ENCODE data around the gene OBSCN. TPM values are rescaled to one million over a fixed set of nuclear protein-coding genes. Genes with fewer than 3 reads are reported as not detected.

The OBSCN gene, protein sequence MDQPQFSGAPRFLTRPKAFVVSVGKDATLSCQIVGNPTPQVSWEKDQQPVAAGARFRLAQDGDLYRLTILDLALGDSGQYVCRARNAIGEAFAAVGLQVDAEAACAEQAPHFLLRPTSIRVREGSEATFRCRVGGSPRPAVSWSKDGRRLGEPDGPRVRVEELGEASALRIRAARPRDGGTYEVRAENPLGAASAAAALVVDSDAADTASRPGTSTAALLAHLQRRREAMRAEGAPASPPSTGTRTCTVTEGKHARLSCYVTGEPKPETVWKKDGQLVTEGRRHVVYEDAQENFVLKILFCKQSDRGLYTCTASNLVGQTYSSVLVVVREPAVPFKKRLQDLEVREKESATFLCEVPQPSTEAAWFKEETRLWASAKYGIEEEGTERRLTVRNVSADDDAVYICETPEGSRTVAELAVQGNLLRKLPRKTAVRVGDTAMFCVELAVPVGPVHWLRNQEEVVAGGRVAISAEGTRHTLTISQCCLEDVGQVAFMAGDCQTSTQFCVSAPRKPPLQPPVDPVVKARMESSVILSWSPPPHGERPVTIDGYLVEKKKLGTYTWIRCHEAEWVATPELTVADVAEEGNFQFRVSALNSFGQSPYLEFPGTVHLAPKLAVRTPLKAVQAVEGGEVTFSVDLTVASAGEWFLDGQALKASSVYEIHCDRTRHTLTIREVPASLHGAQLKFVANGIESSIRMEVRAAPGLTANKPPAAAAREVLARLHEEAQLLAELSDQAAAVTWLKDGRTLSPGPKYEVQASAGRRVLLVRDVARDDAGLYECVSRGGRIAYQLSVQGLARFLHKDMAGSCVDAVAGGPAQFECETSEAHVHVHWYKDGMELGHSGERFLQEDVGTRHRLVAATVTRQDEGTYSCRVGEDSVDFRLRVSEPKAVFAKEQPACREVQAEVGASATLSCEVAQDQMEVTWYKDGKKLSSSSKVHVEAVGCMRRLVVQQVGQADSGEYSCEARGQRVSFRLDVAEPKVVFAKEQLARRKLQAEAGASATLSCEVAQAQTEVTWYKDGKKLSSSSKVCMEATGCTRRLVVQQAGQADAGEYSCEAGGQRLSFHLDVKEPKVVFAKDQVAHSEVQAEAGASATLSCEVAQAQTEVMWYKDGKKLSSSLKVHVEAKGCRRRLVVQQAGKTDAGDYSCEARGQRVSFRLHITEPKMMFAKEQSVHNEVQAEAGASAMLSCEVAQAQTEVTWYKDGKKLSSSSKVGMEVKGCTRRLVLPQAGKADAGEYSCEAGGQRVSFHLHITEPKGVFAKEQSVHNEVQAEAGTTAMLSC (N-terminal part only)
- polyA plus RNA-seq (ENCODE audit: low read depth in 6 of 6) = 1 to 10 TPM in 5 of 6 donors, under 1 TPM in 1; 0.78 to 2.5 (median 1.5) TPM

DNA sequence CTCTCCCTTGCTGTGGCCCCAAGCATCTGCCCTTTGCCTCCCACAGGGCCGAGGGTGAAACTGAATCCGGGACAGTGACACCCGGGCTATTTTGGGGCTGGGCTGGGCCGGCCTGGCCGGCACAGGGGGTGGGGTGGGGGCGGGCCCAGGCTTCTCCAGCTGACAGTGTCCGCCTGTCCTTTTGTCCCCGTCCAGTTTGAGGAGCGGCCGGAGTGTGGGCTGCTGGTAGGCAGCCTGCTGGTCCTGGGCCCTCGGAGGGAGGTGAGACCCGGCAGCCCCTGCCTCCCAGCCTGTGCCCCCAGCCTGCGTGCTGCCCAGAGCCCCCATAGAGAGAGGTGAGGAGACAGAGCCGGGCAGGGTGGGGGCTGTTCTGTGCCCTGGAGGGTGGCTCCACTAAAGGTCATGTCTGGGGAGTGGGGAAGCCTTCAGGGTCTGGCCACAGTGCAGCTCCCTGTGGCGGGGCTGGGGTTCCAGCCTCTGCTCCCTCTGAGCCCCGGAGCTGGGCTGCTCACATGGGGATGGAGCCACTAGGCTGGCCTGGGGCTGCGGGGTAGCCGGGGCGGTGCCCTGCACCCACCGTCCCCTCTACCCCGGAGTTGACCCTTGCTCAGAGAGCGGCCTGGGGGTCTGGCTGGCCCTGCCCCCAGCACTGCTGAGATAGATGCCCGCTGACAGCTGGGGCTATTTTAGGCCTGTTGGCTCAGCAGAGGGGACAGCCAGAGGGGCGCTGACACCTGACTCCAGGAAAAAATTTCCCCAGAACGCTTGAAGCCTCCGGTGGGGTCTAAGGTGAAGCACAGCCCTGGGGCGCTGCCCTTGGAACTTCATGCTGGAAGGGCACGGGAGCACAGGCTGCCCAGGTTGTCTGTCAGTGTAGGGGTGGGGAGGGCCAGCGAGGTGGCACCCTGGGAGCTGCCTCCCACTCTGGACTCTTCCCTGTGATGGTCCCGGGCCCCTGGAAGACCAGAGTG, at the start of gene OBSCN:
OBSCN (plus strand) TSS at position 194 of the 971 bp plus-strand sequence. CDS start 3,740 bp downstream, outside the sequence.
- DNase-seq (no peak), ATAC-seq (ENCODE audit: low read depth in 2 of 2) (no peak)
- no peak within 1 kb of the TSS for H3K4me3 Mint-ChIP-seq
- peaks cover 4 to 8% (median 7%) of the 10 kb centered on the region in 3 donors for H3K27me3 Mint-ChIP-seq
- H3K36me3 Mint-ChIP-seq = no peaks in the 10 kb centered on the region
- H3K27ac Mint-ChIP-seq = peak within 1 kb of the TSS in 1 of 6 donors; percentile 78
- H3K9me3 Mint-ChIP-seq = no peaks in the 10 kb centered on the region
- H3K4me1 Mint-ChIP-seq = peaks cover 0 to 6% (median 6%) of the 10 kb centered on the region in 3 donors

DNA sequence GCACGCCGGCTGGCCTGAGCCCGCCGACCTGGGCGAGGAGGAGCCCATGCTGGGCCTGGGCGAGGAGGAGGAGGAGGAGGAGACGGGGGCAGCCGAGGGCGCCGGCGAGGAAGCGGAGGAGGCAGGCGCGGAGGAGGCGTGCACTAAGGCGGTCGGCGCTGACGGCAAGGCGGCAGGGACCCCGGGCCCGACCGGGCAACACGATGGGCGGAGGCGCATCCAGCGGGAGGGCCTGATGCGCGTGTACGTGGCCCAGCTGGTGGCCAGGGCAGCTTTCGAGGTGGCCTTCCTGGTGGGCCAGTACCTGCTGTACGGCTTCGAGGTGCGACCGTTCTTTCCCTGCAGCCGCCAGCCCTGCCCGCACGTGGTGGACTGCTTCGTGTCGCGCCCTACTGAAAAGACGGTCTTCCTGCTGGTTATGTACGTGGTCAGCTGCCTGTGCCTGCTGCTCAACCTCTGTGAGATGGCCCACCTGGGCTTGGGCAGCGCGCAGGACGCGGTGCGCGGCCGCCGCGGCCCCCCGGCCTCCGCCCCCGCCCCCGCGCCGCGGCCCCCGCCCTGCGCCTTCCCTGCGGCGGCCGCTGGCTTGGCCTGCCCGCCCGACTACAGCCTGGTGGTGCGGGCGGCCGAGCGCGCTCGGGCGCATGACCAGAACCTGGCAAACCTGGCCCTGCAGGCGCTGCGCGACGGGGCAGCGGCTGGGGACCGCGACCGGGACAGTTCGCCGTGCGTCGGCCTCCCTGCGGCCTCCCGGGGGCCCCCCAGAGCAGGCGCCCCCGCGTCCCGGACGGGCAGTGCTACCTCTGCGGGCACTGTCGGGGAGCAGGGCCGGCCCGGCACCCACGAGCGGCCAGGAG, 49.5 kb upstream of the OBSCN start:
- H3K9me3 Mint-ChIP-seq = no peaks in the 10 kb centered on the region
- peaks cover 0 to 6% (median 4%) of the 10 kb centered on the region in 3 donors for H3K4me1 Mint-ChIP-seq
- H3K36me3 Mint-ChIP-seq = no peaks in the 10 kb centered on the region
- H3K27me3 Mint-ChIP-seq = peaks cover 0 to 5% (median 0%) of the 10 kb centered on the region in 3 donors
- DNase-seq (no peak), ATAC-seq (ENCODE audit: low read depth in 2 of 2) (no peak)
- H3K27ac Mint-ChIP-seq = no peak overlapping the region
- no peak overlapping the region for H3K4me3 Mint-ChIP-seq

DNA sequence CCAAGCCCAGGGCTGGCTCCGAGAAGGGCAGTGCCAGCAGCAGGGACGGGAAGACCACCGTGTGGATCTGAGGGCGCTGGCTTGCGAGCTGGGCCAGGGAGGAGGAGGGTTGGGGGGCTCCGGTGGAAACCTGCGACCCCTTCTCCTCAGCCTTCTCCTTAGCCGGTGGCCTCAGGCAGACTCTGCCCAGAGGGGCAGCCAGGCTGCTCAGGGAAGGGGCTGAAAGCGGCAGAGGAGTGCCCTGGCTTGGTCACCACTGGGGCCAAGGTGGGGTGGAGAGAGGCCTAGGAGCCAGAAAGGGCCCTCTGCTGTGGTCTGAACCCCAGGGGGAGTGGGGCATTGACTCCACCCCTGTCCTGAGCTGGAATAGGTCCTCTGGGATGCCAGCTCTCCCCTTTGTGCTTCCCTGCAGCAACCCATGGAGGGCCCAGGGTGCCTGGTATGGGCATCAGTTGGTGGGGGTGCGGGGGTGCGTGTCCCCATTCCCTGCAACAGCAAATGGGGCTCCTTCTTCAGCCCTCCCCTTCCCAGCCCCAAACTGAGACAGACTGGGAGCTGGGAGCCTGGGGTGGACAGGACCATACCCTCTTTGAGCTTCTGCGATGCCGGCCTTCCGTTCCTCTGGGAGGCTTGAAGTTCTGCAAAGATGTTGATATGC, 48.7 kb upstream of the OBSCN start:
- Mint-ChIP-seq H3K27me3 (peaks cover 0 to 5% (median 0%) of the 10 kb centered on the region in 3 donors), H3K27ac (peak overlapping the region in 1 of 6 donors; percentile 30), H3K36me3 (no peaks in the 10 kb centered on the region), H3K4me1 (peaks cover 3 to 10% (median 8%) of the 10 kb centered on the region in 3 donors), H3K9me3 (no peaks in the 10 kb centered on the region), H3K4me3 (no peak overlapping the region)
- DNase-seq (no peak), ATAC-seq (ENCODE audit: low read depth in 2 of 2) (no peak)

DNA sequence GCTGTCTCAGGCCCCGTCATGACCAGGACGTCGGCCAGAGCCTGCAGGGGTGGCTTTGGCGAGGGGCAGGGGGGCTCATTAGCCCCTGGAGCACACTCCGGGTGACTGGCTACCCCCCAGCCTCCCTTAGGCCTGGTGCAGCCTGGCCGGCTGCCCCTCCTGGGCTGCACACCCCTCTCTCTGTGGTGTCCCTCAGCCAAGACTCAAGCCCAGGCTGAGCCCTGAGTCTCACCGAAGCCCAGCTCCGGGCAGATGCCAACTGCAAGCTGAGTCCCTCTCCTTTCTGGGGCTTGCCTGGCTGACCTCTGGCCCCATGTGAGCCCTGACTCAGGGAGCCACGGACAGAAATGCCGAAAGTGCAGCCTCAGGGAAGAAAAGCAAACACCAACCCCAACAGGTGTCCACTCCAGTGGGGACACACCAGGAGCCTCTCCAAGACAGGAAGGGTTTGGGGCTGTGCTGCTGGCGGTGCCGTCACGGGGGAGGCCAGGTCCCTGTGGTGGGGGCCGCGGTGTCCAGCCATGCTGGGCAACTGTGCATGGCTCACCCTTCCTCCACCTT, 47.6 kb upstream of the OBSCN start:
- H3K4me3 Mint-ChIP-seq = no peak overlapping the region
- no peaks in the 10 kb centered on the region for H3K9me3 Mint-ChIP-seq
- ATAC-seq (ENCODE audit: low read depth in 2 of 2) = no peak
- no peak overlapping the region for H3K27ac Mint-ChIP-seq
- peaks cover 15 to 20% (median 17%) of the 10 kb centered on the region in 3 donors for H3K4me1 Mint-ChIP-seq
- DNase-seq = no peak
- peaks cover 0 to 5% (median 0%) of the 10 kb centered on the region in 3 donors for H3K27me3 Mint-ChIP-seq
- H3K36me3 Mint-ChIP-seq = no peaks in the 10 kb centered on the region

DNA sequence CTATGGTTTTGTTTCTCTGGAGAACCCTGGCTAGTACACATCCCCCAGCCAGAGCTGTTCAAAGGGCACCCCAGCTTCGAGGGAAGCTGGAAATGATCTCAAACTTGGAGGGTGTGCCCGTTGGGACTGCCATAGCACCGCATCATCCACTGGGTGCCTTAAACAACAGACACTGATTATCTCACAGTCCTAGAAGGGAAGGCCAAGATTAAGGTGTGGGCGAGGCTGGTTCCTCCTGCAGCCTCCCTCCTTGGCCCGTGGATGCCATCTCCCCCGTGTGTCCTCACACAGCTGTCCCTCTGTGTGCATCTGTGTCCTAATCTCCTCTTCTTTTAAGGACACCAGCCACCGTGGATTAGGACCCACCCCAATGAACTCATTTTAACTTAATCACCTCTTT, 46.5 kb upstream of the OBSCN start:
- Mint-ChIP-seq H3K27ac (peak overlapping the region in 1 of 6 donors; percentile 66), H3K36me3 (no peaks in the 10 kb centered on the region), H3K4me3 (peak overlapping the region in 1 of 8 donors; percentile 16), H3K27me3 (peaks cover 0 to 5% (median 0%) of the 10 kb centered on the region in 3 donors), H3K4me1 (peaks cover 15 to 20% (median 18%) of the 10 kb centered on the region in 3 donors), H3K9me3 (no peaks in the 10 kb centered on the region)
- DNase-seq (no peak), ATAC-seq (ENCODE audit: low read depth in 2 of 2) (no peak)

DNA sequence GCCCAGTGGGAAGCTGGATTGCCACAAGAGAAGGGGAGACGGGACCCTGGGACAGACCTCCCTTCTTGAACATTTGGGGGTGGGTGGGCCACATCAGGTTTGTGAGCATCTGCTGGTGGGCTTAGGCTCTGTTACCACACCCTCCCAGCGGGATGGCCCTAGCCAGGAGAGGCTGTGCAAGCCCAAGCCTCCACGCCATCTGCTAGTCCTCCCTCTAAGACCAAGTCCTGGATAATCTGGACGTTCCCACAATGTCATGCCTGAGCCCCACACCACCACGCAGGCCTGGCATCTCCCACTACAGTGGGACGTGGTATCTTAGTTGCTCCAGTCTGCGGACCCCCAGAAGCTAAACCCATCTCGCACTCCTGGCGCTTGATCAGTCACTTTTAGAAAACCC, 46.0 kb upstream of the OBSCN start:
- Mint-ChIP-seq H3K4me3 (peak overlapping the region in 2 of 8 donors; percentile 16 to 62), H3K36me3 (no peaks in the 10 kb centered on the region), H3K27ac (peak overlapping the region in 1 of 6 donors; percentile 66), H3K27me3 (peaks cover 0 to 3% (median 0%) of the 10 kb centered on the region in 3 donors), H3K4me1 (peaks cover 18 to 24% (median 22%) of the 10 kb centered on the region in 3 donors), H3K9me3 (no peaks in the 10 kb centered on the region)
- ATAC-seq (ENCODE audit: low read depth in 2 of 2) = no peak
- no peak for DNase-seq

DNA sequence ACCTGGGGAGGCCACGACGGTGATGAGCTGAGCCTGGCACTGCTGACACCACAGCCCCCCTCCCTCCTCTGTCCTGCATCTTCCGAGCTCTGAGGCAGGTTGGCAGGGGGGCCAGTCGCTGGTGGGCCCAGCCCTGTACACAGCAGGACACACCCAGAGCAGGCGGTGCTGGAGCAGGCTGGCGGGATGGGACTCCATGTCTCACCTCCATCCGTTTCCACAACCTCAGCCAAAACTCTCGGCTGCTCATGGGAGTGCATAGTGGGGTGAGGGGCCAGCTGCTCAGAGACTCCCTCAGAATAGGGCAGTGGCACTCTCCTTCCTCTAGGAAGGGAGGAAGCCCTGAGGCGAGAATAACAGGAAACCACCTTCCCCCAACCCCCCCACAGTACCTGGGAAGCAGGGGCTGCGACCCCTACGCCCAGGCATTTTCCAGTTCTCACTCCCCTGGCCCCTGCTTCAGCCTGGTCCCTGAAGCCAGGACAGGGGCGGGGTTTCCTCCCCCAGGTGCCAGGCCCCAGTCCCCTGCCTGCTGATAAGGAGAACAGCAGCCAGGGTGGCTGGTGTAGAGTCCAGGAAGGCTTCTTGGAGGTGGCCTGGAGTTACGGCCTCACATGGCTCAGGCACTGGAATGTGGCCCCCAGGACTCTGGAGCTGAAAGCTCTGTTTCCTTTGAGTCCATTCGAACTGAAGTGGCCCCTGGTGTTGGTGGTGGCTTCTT, 45.4 kb upstream of the OBSCN start:
- H3K4me3 Mint-ChIP-seq = peak overlapping the region in 2 of 8 donors; percentile 16 to 33
- DNase-seq (no peak), ATAC-seq (ENCODE audit: low read depth in 2 of 2) (no peak)
- H3K36me3 Mint-ChIP-seq = no peaks in the 10 kb centered on the region
- H3K4me1 Mint-ChIP-seq = peaks cover 18 to 25% (median 23%) of the 10 kb centered on the region in 3 donors
- H3K27ac Mint-ChIP-seq = peak overlapping the region in 1 of 6 donors; percentile 59
- no peaks in the 10 kb centered on the region for H3K9me3 Mint-ChIP-seq
- no peaks in the 10 kb centered on the region for H3K27me3 Mint-ChIP-seq

DNA sequence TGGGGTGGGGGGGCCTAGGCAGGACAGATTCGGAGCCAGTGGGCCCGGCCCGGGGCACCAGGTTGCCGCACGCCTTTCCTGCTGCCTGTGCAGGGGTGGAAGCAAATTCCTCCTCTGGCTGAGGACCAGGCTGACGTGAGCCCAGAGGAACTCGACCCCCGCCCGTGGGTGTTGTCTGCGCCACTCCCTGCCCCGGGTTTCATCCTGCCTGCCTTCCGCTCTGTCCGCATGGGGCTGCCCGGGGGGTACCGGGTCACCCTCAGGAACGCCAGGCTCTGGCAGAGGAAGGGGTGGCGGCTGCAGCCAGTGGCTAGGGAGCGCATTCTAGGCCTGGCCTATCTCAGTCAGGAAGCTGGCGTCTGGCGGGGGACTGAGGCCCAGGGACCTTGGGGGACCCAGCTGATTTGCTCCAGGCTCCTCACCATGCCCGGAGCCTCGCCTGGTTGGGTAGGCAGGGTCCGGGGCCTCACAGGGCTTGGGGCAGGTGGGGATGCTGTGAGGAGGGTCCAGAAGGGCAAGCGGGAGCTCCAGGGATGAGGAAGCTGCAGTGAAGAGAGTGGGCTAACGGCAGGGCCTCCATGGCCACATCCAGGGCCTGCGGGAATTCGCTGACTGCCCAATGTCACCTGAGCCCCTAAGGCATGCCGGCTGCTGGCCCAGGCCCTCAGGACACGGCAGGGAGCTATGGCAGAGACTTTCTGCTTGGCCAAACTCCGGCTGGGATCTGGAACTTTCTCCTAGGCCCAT, 44.7 kb upstream of the OBSCN start:
- Mint-ChIP-seq H3K27ac (no peak overlapping the region), H3K9me3 (no peaks in the 10 kb centered on the region), H3K36me3 (no peaks in the 10 kb centered on the region), H3K4me1 (peaks cover 18 to 30% (median 23%) of the 10 kb centered on the region in 3 donors), H3K4me3 (peak overlapping the region in 3 of 8 donors; percentile 12 to 87 (median 41)), H3K27me3 (no peaks in the 10 kb centered on the region)
- DNase-seq (no peak), ATAC-seq (ENCODE audit: low read depth in 2 of 2) (no peak)

DNA sequence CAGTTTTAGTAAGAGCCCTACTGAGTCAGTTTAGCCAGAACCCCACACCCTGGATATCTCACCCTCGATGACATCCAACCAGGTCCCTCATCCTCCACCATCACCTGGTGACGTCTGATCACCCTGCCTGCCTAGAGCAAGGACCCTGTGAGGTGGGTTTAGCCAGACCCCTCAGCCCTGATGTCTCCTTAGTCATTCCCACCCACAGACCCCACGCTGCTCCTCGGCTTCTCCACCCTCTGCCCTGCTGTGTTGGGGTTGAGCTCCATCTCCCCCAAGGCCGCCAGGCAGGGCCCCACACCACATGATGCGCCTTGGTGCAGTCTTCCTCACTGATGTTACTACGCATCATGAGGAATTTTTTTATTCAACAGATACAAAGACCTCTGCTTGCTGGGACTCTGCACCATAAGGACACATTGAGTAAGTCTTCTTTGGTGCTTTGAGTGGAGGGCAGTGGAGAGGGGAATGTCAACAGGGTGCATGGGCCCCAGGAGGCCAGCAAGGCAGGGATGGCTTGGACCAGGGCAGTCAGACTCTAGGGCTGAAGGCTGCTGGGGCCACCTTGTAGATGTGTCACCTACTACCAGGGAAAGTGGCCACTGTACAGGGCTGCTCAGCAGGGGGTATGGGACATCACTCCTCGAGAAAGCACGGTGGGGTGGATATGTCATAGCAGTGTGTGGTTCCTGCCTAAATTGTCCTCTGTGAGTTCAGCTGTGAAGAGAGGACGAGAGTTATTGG, 43.9 kb upstream of the OBSCN start:
- Mint-ChIP-seq H3K27me3 (no peaks in the 10 kb centered on the region), H3K36me3 (no peaks in the 10 kb centered on the region), H3K27ac (peak overlapping the region; percentile 94 to 99 (median 98)), H3K9me3 (no peaks in the 10 kb centered on the region), H3K4me1 (peaks cover 24 to 35% (median 30%) of the 10 kb centered on the region in 3 donors), H3K4me3 (peak overlapping the region; percentile 81 to 94 (median 85))
- no peak for ATAC-seq (ENCODE audit: low read depth in 2 of 2)
- no peak for DNase-seq
